CD14-positive monocyte (primary cell): Measurements from ENCODE around the gene TMEM198. TPM values are rescaled to one million over a fixed set of nuclear protein-coding genes. Genes with fewer than 3 reads are reported as not detected.

Source experiments
- DNase-seq, 3 donors: peaks; one replicate each; pipeline ENCODE4 v3.0.0-alpha.2; 2011 to 2022
- H2AFZ ChIP-seq: 2 replicates; pipeline ENCODE4 v1.6.0; 2012; ENCODE audit warnings: mild to moderate bottlenecking, low read depth, low read length, inconsistent platforms; ENCODE audit not compliant: insufficient read depth, poor library complexity, severe bottlenecking
- H3K27ac ChIP-seq, 2 donors: 1 replicate in 1 of 2; 2 replicates in 1 of 2; pipeline ENCODE4 v1.5.1; 2012 to 2013; ENCODE audit warnings: low read length in 2 of 2, control low read depth in 1 of 2, inconsistent platforms in 1 of 2, low read depth in 1 of 2, mild to moderate bottlenecking in 1 of 2
- H3K27me3 ChIP-seq, 2 donors: one replicate each; pipeline versions ENCODE4 v1.6.0 to v1.6.1; 2011 to 2013; ENCODE audit warnings: low read length in 2 of 2; ENCODE audit not compliant: control insufficient read depth in 2 of 2, insufficient read depth in 2 of 2
- H3K36me3 ChIP-seq, 2 donors: replicated peaks in 1 of 2; 1 replicate in 1 of 2; 2 replicates in 1 of 2; pipeline versions ENCODE4 v1.5.1 to v1.6.1; 2012 to 2013; ENCODE audit warnings: low read length in 2 of 2, control low read depth in 1 of 2, inconsistent platforms in 1 of 2, mild to moderate bottlenecking in 1 of 2; ENCODE audit not compliant: insufficient read depth in 2 of 2, control insufficient read depth in 1 of 2
- H3K4me1 ChIP-seq, 2 donors: 1 replicate in 1 of 2; 2 replicates in 1 of 2; pipeline versions ENCODE4 v1.5.1 to v1.6.1; 2012 to 2013; ENCODE audit warnings: low read length in 2 of 2, control low read depth in 1 of 2, inconsistent platforms in 1 of 2, mild to moderate bottlenecking in 1 of 2, moderate library complexity in 1 of 2; ENCODE audit not compliant: insufficient read depth in 2 of 2, control insufficient read depth in 1 of 2
- H3K4me2 ChIP-seq: replicated peaks from 2 replicates; pipeline ENCODE3; 2012; ENCODE audit warnings: low read length, moderate library complexity, mild to moderate bottlenecking; ENCODE audit not compliant: poor library complexity, severe bottlenecking; ENCODE audit errors: extremely low read depth
- H3K4me3 ChIP-seq, 3 experiments: fragments of 200-600 bp in 1 of 3; sonication (generic) in 1 of 3; replicated peaks in 1 of 3; 1 replicate in 2 of 3; 2 replicates in 1 of 3; pipeline ENCODE4 v1.5.1; 2011 to 2013; ENCODE audit warnings: low read length in 3 of 3, mild to moderate bottlenecking in 3 of 3, control low read depth in 2 of 3, low read depth in 2 of 3, inconsistent platforms in 1 of 3, moderate library complexity in 1 of 3
- H3K79me2 ChIP-seq: 2 replicates; pipeline ENCODE4 v1.6.0; 2012; ENCODE audit warnings: mild to moderate bottlenecking, control low read depth, inconsistent platforms, low read length, moderate library complexity; ENCODE audit not compliant: insufficient read depth
- H3K9ac ChIP-seq: 2 replicates; pipeline ENCODE4 v1.6.0; 2017; ENCODE audit warnings: low read length, mild to moderate bottlenecking; ENCODE audit not compliant: insufficient read depth, poor library complexity, severe bottlenecking
- H3K9me3 ChIP-seq, 2 donors: replicated peaks in 1 of 2; 1 replicate in 1 of 2; 2 replicates in 1 of 2; pipeline versions ENCODE4 v1.5.1 to v1.6.1; 2012 to 2013; ENCODE audit warnings: low read length in 2 of 2, control low read depth in 1 of 2; ENCODE audit not compliant: control insufficient read depth in 1 of 2, insufficient read depth in 1 of 2
- H4K20me1 ChIP-seq: 2 replicates; pipeline ENCODE4 v1.6.0; 2012; ENCODE audit warnings: mild to moderate bottlenecking, low read length, control low read depth, moderate library complexity; ENCODE audit not compliant: insufficient read depth
- H3K27ac Mint-ChIP-seq, 7 donors: one replicate each; pipeline ENCODE4 v1.8.0; 2020; ENCODE audit warnings: mild to moderate bottlenecking in 7 of 7, mixed read lengths in 7 of 7, moderate library complexity in 6 of 7, inconsistent platforms in 2 of 7
- H3K27me3 Mint-ChIP-seq, 3 donors: one replicate each; pipeline ENCODE4 v1.8.0; 2021 to 2022; ENCODE audit warnings: low read depth in 3 of 3, mild to moderate bottlenecking in 3 of 3, mixed read lengths in 3 of 3, moderate library complexity in 3 of 3, inconsistent platforms in 1 of 3
- H3K36me3 Mint-ChIP-seq, 2 donors: one replicate each; pipeline ENCODE4 v1.8.0; 2020; ENCODE audit warnings: mixed read lengths in 2 of 2, inconsistent platforms in 1 of 2, mild to moderate bottlenecking in 1 of 2
- H3K4me1 Mint-ChIP-seq: one replicate; pipeline ENCODE4 v1.8.0; 2020; ENCODE audit warnings: mild to moderate bottlenecking, mixed read lengths
- H3K4me3 Mint-ChIP-seq, 2 donors: one replicate each; pipeline ENCODE4 v1.8.0; 2020; ENCODE audit warnings: mild to moderate bottlenecking in 2 of 2, mixed read lengths in 2 of 2, moderate library complexity in 1 of 2
- H3K9me3 Mint-ChIP-seq, 7 donors: one replicate each; pipeline ENCODE4 v1.8.0; 2020 to 2022; ENCODE audit warnings: mixed read lengths in 7 of 7, mild to moderate bottlenecking in 6 of 7, moderate library complexity in 6 of 7, inconsistent platforms in 2 of 7
- WGBS: methylation state at CpG from one replicate; pipeline ENCODE4 v1.1.5; 2013; ENCODE audit warnings: missing lambda C conversion rate; ENCODE audit not compliant: insufficient coverage; 5-methylcytosine and 5-hydroxymethylcytosine counted together
- intact Hi-C, 2 donors: fragments of 100-400 bp; cut with micrococcal nuclease; formaldehyde crosslinking; loops; one replicate each; pipeline versions ENCODE4 v1.15.0 to v1.15.1; 2023
- polyA plus RNA-seq, 3 donors: library from polyadenylated mRNA; depleted of rRNA in 1 of 3; unstranded in 2 of 3; stranded (reverse) in 1 of 3; fragments of 300-500 nt in 2 of 3; fragments of >200 nt in 1 of 3; fragmentation: Illumina TruSeq in 2 of 3; gene quantifications; 1 replicate in 2 of 3; 2 replicates in 1 of 3; pipeline ENCODE4 v1.2.3, GENCODE V29; 2012 to 2021
- TF ChIP-seq, protein P1 (sequence below): fragments of 200-600 bp; IDR thresholded peaks from one replicate; pipeline ENCODE4 v1.8.0; 2022; ENCODE audit warnings: antibody characterized with exemption, mild to moderate bottlenecking

The TMEM198 gene
- polyA plus RNA-seq, 3 donors = not detected

GRCh38 chr2:219520079-219520478 is 23.7 kb upstream of the TMEM198 start:
- no peak overlapping the region for H3K9ac ChIP-seq
- peaks cover 0 to 14% of the 10 kb centered on the region in 2 donors for H3K9me3 ChIP-seq
- H3K36me3 Mint-ChIP-seq = peaks cover 0 to 6% of the 10 kb centered on the region in 2 donors
- H3K27me3 ChIP-seq = peaks cover 38 to 74% of the 10 kb centered on the region in 2 donors
- no peak for DNase-seq
- H3K27me3 Mint-ChIP-seq = peaks cover 69 to 87% (median 70%) of the 10 kb centered on the region in 3 donors
- H3K27ac ChIP-seq = no peak overlapping the region
- H3K4me1 Mint-ChIP-seq = peaks cover 2% of the 10 kb centered on the region
- TF ChIP-seq, protein P1, sequence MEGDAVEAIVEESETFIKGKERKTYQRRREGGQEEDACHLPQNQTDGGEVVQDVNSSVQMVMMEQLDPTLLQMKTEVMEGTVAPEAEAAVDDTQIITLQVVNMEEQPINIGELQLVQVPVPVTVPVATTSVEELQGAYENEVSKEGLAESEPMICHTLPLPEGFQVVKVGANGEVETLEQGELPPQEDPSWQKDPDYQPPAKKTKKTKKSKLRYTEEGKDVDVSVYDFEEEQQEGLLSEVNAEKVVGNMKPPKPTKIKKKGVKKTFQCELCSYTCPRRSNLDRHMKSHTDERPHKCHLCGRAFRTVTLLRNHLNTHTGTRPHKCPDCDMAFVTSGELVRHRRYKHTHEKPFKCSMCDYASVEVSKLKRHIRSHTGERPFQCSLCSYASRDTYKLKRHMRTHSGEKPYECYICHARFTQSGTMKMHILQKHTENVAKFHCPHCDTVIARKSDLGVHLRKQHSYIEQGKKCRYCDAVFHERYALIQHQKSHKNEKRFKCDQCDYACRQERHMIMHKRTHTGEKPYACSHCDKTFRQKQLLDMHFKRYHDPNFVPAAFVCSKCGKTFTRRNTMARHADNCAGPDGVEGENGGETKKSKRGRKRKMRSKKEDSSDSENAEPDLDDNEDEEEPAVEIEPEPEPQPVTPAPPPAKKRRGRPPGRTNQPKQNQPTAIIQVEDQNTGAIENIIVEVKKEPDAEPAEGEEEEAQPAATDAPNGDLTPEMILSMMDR = no peak
- H3K9me3 Mint-ChIP-seq = peaks cover 0 to 11% (median 0%) of the 10 kb centered on the region in 7 donors
- H3K4me3 Mint-ChIP-seq = peak overlapping the region in 1 of 2 donors; percentile 46
- H3K79me2 ChIP-seq = no peaks in the 10 kb centered on the region
- no peaks in the 10 kb centered on the region for H3K36me3 ChIP-seq
- intact Hi-C loops = no loop called here
- no peak overlapping the region for H2AFZ ChIP-seq
- H3K4me3 ChIP-seq = no peak overlapping the region
- H3K4me1 ChIP-seq = no peaks in the 10 kb centered on the region
- 81% methylated on average over 8 of the region's 8 CpGs for WGBS
- no peaks in the 10 kb centered on the region for H4K20me1 ChIP-seq
- H3K4me2 ChIP-seq = no peak overlapping the region
- H3K27ac Mint-ChIP-seq = peak overlapping the region in 1 of 7 donors; percentile 13

GRCh38 chr2:219521066-219521880 is 22.6 kb upstream of the TMEM198 start:
- peak overlapping the region; percentile 39 to 76 for H3K4me3 Mint-ChIP-seq
- Histone ChIP-seq H3K27me3 (peaks cover 38 to 75% of the 10 kb centered on the region in 2 donors), H3K27ac (no peak overlapping the region), H3K9me3 (peaks cover 0 to 14% of the 10 kb centered on the region in 2 donors), H3K36me3 (no peaks in the 10 kb centered on the region), H3K79me2 (no peaks in the 10 kb centered on the region), H3K4me1 (no peaks in the 10 kb centered on the region), H2AFZ (no peak overlapping the region), H3K4me2 (no peak overlapping the region), H3K4me3 (no peak overlapping the region), H3K9ac (no peak overlapping the region), H4K20me1 (no peaks in the 10 kb centered on the region)
- intact Hi-C loops = no loop called here
- peaks cover 2% of the 10 kb centered on the region for H3K4me1 Mint-ChIP-seq
- H3K36me3 Mint-ChIP-seq = peaks cover 0 to 6% of the 10 kb centered on the region in 2 donors
- no peak for DNase-seq
- TF ChIP-seq, protein P1 = peak; percentile 21
- peak overlapping the region in 1 of 7 donors; percentile 87 for H3K27ac Mint-ChIP-seq
- WGBS = 8% methylated on average over 9 of the region's 14 CpGs
- H3K9me3 Mint-ChIP-seq = peaks cover 0 to 11% (median 0%) of the 10 kb centered on the region in 7 donors
- H3K27me3 Mint-ChIP-seq = peaks cover 65 to 87% (median 72%) of the 10 kb centered on the region in 3 donors
